Activated CD8-positive, alpha-beta T cell treated with anti-CD3 and anti-CD28 coated beads for 36 hours (primary cell): Measurements from ENCODE around the gene CTDSP1. TPM values are rescaled to one million over a fixed set of nuclear protein-coding genes. Genes with fewer than 3 reads are reported as not detected.
A peak's percentile ranks its signal among the peaks of the same experiment; 100 is the strongest.

Experiments
- ATAC-seq: fragments of 200-7000 bp; cut with Tn5 transposase; one replicate; pipeline ENCODE4 v1.10.0; 2021; ENCODE audit warnings: mild to moderate bottlenecking, moderate library complexity
- CTCF ChIA-PET: fragments of 350-600 bp; sonication (Branson Sonifier 250); formaldehyde crosslinking; loops from one replicate; lab custom pipeline; 2021; ENCODE audit warnings: antibody characterized with exemption; lab: Charles Lee
- POLR2A ChIA-PET: fragments of 350-600 bp; sonication (Branson Sonifier 250); formaldehyde crosslinking; loops from one replicate; lab custom pipeline; 2021; ENCODE audit warnings: antibody characterized with exemption; lab: Charles Lee
- DNase-seq: peaks from one replicate; pipeline ENCODE4 v3.0.0-alpha.2; 2020
- H3K27ac Mint-ChIP-seq: one replicate; pipeline ENCODE4 v1.8.0; 2021; ENCODE audit warnings: mild to moderate bottlenecking, mixed read lengths
- H3K27me3 Mint-ChIP-seq: one replicate; pipeline ENCODE4 v1.8.0; 2021; ENCODE audit warnings: mixed read lengths
- H3K36me3 Mint-ChIP-seq: one replicate; pipeline ENCODE4 v1.8.0; 2021; ENCODE audit warnings: low read depth, mixed read lengths
- H3K4me1 Mint-ChIP-seq: one replicate; pipeline ENCODE4 v1.8.0; 2021; ENCODE audit warnings: low read depth, mixed read lengths
- H3K4me3 Mint-ChIP-seq: one replicate; pipeline ENCODE4 v1.8.0; 2021; ENCODE audit warnings: mild to moderate bottlenecking, moderate library complexity, mixed read lengths
- H3K9me3 Mint-ChIP-seq: one replicate; pipeline ENCODE4 v1.8.0; 2021; ENCODE audit warnings: mixed read lengths
- CTCF ChIP-seq: fragments of 200-600 bp; IDR thresholded peaks from one replicate; pipeline ENCODE4 v1.8.0; 2022; ENCODE audit warnings: antibody characterized with exemption, mild to moderate bottlenecking
- intact Hi-C: fragments of 100-400 bp; cut with micrococcal nuclease; formaldehyde crosslinking; loops from one replicate; pipeline ENCODE4 v1.10.0; 2022
- total RNA-seq, 2 experiments: library from RNA; stranded (reverse); gene quantifications; one replicate each; pipeline ENCODE4 v1.2.3, GENCODE V29; 2021

The CTDSP1 gene
- total RNA-seq, 2 experiments from 2014 or later: 85.8 to 94.7 TPM

- Mint-ChIP-seq H3K4me3 (no peak overlapping the region), H3K4me1 (peaks cover 30% of the 10 kb centered on the region), H3K27me3 (no peaks in the 10 kb centered on the region), H3K36me3 (no peaks in the 10 kb centered on the region), H3K9me3 (no peaks in the 10 kb centered on the region), H3K27ac (peak overlapping the region; percentile 42)
- ChIA-PET POLR2A (interaction anchor here (0.6 kb wide), 1 partner anchor 76 kb away, joined by 3 read pairs; no protein-coding TSS in a partner anchor), CTCF (interaction anchor here (0.8 to 3.8 kb wide), 7 partner anchors 11 to 125 kb away, joined by 3 to 16 read pairs (median 5); partner anchors contain the start of genes AAMP and PNKD)
- intact Hi-C loops: loop anchor here (5.0 kb wide), 2 partner anchors 108 to 178 kb away; partner anchors contain the start of gene ARPC2
- ATAC-seq (no peak), DNase-seq (no peak)
- TF ChIP-seq CTCF: no peak
These were observed 4.6 kb upstream of the CTDSP1 start for GRCh38 chr2:218395090-218395444.

DNA sequence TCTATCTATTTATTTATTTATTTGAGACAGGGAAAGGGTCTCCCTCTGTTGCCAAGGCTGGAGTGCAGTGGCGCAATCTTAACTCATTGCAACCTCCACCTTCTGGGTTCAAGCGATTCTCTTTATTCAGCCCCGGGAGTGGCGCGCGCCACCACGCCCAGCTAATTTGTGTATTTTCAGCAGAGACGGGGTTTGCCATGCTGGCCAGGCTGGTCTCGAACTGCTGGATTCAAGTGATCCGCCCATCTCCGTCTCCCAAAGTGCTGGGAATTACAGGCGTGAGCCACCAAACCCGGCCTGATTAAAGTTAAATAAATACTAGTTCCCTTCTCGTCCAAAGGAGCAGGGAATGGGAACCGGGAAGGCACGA lies 4.2 kb upstream of the CTDSP1 start:
- H3K4me1 Mint-ChIP-seq: peaks cover 30% of the 10 kb centered on the region
- peak overlapping the region; percentile 59 for H3K4me3 Mint-ChIP-seq
- TF ChIP-seq CTCF: no peak
- ChIA-PET CTCF (interaction anchor here (0.8 to 3.8 kb wide), 9 partner anchors 9 to 125 kb away, joined by 3 to 16 read pairs (median 5); partner anchors contain the start of genes AAMP and PNKD), POLR2A (interaction anchor here (0.6 to 2.9 kb wide), 6 partner anchors 11 to 125 kb away, joined by 3 to 21 read pairs (median 7); partner anchors contain the start of genes AAMP and PNKD)
- DNase-seq (no peak), ATAC-seq (no peak)
- H3K9me3 Mint-ChIP-seq: no peaks in the 10 kb centered on the region
- intact Hi-C loops: loop anchor here (5.0 kb wide), 2 partner anchors 108 to 178 kb away; partner anchors contain the start of gene ARPC2
- H3K36me3 Mint-ChIP-seq: peaks cover 2% of the 10 kb centered on the region
- H3K27ac Mint-ChIP-seq: peak overlapping the region; percentile 72
- no peaks in the 10 kb centered on the region for H3K27me3 Mint-ChIP-seq

GRCh38 chr2:218395826-218396687 lies 3.6 kb upstream of the CTDSP1 start:
- peak overlapping the region; percentile 86 for H3K4me3 Mint-ChIP-seq
- peak; percentile 67 for ATAC-seq
- peak; percentile 82 for TF ChIP-seq CTCF
- DNase-seq: peak; percentile 95
- POLR2A ChIA-PET: interaction anchor here (0.6 to 2.9 kb wide), 10 partner anchors 10 to 498 kb away, joined by 3 to 21 read pairs (median 4); partner anchors contain the start of genes AAMP and PNKD
- no peaks in the 10 kb centered on the region for H3K9me3 Mint-ChIP-seq
- peak overlapping the region; percentile 87 for H3K27ac Mint-ChIP-seq
- CTCF ChIA-PET: interaction anchor here (0.6 to 2.1 kb wide), 14 partner anchors 8 to 123 kb away, joined by 3 to 15 read pairs (median 4); partner anchors contain the start of gene CATIP
- intact Hi-C loops: loop anchor here (5.0 kb wide), 2 partner anchors 109 to 179 kb away; partner anchors contain the start of gene ARPC2
- H3K27me3 Mint-ChIP-seq: no peaks in the 10 kb centered on the region
- peaks cover 30% of the 10 kb centered on the region for H3K4me1 Mint-ChIP-seq
- peaks cover 3% of the 10 kb centered on the region for H3K36me3 Mint-ChIP-seq

GRCh38 chr2:218396688-218397462 lies 2.8 kb upstream of the CTDSP1 start:
- Mint-ChIP-seq H3K4me3 (peak overlapping the region; percentile 86), H3K27ac (peak overlapping the region; percentile 87), H3K27me3 (no peaks in the 10 kb centered on the region), H3K4me1 (peaks cover 34% of the 10 kb centered on the region), H3K36me3 (peaks cover 10% of the 10 kb centered on the region), H3K9me3 (no peaks in the 10 kb centered on the region)
- intact Hi-C loops: loop anchor here (5.0 kb wide), 2 partner anchors 110 to 180 kb away; partner anchors contain the start of gene ARPC2
- ChIA-PET CTCF (interaction anchor here (0.6 to 2.1 kb wide), 13 partner anchors 8 to 502 kb away, joined by 3 to 15 read pairs (median 4); partner anchors contain the start of gene CATIP), POLR2A (interaction anchor here (0.6 to 2.9 kb wide), 11 partner anchors 9 to 497 kb away, joined by 3 to 21 read pairs (median 4); partner anchors contain the start of genes AAMP, BCS1L, PNKD and ZNF142)
- peak; percentile 87 for DNase-seq
- ATAC-seq: no peak
- no peak for TF ChIP-seq CTCF
